COLO829 (cell line): Measurements from ENCODE around the gene ADAMTS16.
"Not testable (repeated sequence)": the region's sequence is repeated elsewhere in the genome, so short reads cannot be mapped to it uniquely, and the experiment has no call there.

Source experiments
- DNase-seq: peaks from one replicate; pipeline ENCODE4 v3.0.0; 2012; ENCODE audit warnings: low spot score

ADAMTS16 gene, protein sequence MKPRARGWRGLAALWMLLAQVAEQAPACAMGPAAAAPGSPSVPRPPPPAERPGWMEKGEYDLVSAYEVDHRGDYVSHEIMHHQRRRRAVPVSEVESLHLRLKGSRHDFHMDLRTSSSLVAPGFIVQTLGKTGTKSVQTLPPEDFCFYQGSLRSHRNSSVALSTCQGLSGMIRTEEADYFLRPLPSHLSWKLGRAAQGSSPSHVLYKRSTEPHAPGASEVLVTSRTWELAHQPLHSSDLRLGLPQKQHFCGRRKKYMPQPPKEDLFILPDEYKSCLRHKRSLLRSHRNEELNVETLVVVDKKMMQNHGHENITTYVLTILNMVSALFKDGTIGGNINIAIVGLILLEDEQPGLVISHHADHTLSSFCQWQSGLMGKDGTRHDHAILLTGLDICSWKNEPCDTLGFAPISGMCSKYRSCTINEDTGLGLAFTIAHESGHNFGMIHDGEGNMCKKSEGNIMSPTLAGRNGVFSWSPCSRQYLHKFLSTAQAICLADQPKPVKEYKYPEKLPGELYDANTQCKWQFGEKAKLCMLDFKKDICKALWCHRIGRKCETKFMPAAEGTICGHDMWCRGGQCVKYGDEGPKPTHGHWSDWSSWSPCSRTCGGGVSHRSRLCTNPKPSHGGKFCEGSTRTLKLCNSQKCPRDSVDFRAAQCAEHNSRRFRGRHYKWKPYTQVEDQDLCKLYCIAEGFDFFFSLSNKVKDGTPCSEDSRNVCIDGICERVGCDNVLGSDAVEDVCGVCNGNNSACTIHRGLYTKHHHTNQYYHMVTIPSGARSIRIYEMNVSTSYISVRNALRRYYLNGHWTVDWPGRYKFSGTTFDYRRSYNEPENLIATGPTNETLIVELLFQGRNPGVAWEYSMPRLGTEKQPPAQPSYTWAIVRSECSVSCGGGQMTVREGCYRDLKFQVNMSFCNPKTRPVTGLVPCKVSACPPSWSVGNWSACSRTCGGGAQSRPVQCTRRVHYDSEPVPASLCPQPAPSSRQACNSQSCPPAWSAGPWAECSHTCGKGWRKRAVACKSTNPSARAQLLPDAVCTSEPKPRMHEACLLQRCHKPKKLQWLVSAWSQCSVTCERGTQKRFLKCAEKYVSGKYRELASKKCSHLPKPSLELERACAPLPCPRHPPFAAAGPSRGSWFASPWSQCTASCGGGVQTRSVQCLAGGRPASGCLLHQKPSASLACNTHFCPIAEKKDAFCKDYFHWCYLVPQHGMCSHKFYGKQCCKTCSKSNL

DNA sequence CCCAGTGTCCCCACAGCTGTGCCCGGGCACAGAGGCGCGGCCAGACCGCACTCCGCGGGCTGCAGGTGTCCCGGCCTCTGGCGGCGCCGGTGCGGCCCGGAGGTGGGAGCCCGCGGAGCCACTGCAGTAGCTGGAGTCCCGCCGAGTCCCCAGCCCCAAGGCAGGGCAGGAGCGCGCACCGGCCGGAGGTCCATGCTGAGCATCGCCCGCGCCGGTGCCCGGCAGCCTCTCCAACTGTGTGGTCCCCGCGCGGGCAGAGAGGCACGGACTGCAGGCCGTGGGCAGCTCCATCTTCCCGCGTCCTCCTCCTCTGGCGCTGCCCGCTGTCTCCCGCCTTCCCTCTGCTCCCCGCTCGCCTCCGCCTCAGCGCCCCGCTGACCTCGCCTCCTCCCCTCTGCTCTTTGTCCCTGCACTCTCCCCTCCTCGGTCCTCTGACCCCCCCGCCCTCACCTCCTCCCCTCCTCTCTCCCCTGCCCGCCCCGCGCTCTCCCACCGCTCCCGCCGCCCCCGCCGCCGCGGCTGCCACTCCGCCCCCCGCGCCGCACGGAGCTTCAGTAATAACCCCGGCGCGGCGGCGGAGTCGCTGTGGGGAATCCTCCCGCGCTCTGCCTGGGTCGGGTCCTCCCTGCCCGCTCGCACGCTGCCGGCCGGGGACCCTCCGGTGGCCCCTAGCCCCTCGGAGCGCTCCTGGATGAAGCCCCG, at the start of gene ADAMTS16:
ADAMTS16 (plus strand) TSS at position 554 of the 702 bp plus-strand sequence; CDS start at position 692, 138 bp downstream.
- DNase-seq, result no peak

DNA sequence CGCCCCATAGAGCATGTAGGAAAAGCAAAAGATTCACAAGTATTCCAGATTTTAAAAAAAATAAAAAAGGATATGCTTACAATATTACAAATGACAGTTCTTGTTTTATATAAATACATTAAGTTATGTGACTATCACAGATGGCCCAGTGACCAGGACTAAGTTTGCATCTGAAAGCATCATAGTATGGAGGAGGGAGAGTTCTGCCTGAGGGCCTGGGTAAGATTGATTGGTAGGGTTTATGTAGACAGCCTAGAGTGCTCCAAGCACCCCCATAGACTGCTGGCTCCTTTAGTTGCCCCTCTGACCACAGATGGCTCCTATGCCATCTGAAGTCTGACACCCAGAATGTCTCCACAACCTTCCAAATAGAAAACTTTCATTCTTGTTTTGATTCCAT, 48.0 kb upstream of the ADAMTS16 start:
- no peak for DNase-seq

DNA sequence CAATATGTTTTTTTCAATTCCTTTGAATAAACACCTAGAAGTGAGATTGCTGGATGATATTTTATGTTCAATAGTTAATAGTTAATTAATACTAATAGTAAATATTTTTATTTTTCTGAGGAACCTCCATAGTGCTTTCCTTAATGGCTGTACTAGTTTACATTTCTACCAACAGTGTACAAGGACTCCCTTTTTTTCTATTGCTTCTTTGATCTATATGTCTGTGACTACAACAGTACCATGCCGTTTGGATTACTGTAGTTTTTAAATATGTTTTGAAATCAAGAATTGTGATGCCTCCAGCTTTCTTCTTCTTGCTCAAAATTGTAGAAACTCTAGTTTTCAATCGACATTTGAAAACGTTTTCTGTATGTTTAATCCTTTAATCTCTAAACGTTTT, 39.5 kb upstream of the ADAMTS16 start:
- no peak for DNase-seq

DNA sequence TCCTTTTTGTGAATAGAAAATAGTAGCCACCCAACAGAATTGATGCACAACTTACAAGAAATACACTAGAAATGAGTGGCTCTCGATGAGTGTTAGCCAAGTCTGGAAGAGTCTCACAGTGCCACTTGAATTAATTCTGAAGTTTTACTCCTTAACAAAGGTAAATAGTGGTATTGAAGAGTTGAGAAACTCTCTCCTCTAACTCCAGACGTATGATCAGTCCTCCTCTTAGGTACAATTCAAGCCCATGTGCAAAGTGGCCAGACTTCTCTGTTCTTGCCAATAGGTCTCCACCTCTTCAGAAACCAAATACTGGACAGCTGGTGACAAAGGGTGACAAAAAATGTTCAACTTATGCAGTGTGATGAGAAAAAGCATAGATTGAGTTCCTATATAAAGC, 38.5 kb upstream of the ADAMTS16 start:
- DNase-seq, result no peak

DNA sequence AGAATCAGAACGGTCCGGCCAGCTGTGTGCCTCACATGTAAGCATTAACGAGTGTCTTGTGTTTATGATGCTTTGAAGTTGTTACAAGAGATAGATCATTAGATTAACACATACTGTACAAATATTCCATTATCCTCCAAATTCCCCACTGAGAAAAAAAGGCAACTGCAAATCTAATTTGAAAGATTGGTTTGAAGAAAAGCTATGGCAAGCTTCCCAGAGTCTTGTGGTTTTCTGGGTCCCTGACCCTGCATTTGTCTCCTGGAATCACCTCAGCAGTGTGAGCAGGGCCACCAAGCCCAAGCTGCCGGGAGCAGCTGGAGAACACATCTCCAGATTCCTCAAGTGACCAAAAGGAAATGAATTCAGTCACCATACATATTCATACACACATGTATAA, 36.9 kb upstream of the ADAMTS16 start:
- no peak for DNase-seq

DNA sequence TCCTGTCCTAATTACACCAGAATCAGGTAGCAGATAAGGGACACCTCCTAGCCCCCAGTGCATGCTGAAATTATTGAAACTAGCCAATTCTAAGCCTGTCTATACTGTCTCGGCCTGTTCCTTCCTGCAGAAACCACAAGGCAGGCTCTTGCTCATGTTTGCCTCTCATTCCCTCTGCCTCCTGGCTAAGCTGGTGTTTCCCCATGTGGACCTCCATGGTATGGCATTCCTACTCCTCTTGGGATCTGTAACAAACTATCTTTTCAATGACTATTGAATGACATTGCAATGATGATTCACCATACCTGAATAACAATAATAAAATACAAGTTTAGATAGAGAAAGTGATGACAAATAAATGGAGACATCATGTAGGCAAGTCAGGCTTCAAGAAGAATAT, 35.6 kb upstream of the ADAMTS16 start:
- no peak for DNase-seq

DNA sequence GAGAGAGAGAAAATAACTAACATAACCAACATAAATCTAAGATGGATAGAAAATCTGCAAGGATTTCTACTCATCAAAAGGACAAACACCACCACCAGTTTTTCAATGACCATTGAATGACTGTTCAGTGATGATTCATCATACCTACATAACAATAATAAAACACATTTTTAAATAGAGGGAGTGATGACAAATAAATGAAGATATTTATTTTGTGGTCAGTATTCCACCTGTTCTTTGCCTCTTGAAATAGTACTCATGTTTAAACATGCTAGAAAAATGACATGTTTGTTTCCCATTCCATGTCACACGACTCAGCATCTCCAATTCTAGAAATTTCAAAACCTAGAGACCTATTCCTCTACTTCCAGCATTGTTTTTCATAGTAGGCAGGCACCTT, 34.6 kb upstream of the ADAMTS16 start:
- no peak for DNase-seq

DNA sequence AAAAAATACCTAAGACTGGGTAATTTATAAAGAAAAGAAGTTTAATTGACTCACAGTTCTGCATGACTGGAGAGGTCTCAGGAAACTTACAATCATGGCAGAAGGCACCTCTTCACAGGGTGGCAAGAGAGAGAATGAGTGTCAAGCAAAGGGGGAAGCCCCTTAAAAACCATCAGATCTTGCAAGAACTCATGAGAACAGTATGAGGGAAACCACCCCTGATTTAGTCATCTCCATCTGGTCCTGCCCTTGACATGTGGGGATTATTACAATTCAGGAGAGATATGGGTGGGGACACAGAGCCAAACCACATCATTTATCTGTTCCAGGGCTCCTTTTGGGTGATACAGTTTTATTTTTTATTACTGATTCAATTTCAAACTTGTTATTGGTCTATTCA, 23.2 kb upstream of the ADAMTS16 start:
- no peak for DNase-seq

DNA sequence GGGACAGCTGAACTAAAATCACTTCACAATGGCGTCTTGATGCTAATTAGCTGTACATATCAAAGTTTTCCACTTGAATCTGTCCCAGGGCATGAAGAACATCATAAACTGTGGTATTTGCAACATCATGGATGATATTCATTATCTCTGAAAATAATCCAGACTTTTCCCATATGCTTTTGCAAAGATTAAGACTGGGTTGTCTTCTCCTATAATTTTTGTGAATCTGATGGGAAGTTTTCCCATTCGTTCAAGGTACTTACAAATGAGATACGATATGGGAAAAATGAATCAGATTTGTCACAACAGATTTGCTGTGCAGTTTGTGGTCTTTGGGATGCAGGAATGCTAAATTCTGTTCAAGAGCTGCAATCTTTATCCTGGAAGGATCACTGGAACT, 17.4 kb upstream of the ADAMTS16 start:
- DNase-seq, result no peak

DNA sequence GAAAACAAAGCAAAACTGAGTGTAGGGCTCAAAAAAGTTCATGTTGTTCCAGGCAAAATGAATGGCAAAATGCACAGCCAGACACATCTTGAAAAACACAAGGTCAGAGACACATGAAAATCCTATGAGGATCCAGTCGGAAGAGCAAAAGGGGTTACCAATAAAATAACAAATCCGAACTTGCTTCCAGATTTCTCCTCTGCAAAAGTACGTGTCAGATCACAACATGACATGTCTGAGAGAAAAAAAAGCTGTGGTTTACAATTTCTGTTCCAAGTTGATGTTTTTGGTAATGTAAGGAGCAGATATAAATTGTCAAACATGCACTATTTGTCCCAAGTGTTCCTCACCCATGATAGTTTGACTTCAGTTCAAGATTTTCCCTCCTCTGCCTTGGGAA, 15.9 kb upstream of the ADAMTS16 start:
- DNase-seq, result no peak

DNA sequence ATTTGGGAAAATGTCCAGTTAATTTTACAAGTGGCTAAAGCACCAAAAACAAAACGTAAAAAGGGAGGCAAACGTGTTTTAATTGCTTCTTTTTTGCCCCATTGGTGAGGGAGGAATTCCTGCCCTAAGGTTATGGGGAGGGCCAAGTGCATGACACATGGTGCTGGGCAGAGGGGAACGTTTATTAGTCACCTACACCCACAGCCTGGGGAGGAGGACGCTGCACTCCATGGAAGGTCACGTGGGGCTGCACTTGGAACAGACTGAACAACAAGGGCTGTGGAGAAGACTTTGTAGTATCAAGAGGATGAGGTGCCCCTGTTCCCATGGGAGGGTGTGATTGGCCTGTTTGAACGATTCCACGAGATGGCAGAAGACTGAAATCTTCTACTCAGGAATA, 13.7 kb upstream of the ADAMTS16 start:
- peak; percentile 18 for DNase-seq

DNA sequence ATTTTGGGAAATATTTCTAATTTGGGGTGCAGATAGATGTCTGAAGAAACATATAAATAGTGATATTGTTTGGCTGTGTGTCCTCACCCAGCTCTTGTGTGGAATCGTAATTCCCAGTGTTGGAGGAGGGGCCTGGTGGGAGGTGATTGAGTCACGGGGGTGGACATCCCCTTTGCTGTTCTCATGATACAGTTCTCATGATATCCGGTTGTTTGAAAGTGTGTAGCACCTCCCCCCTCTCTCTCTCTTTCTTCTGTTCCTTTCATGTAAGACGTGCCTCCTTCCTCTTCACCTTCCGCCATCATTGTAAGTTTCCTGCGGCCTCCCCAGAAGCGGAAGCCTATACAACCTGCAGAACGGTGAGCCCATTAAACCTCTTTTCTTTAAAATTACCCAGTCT, 11.4 kb upstream of the ADAMTS16 start:
- no peak for DNase-seq

DNA sequence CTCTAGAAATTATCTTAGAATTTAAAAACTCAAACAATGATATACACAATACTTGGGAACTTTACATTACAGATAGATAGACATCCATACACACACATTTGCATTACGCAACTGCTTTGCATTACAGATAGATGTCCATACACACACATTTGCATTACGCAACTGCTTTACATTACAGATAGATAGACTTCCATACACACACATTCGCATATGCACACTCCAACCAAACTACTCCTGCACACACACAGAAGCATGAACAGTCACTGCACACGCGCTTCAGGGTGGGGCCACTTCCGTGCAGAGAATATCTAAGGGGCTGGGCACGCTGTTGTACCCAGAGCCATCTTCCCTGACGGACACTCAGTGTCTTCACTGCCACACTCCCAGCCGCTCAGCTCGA, 7.9 kb upstream of the ADAMTS16 start:
- no peak for DNase-seq

DNA sequence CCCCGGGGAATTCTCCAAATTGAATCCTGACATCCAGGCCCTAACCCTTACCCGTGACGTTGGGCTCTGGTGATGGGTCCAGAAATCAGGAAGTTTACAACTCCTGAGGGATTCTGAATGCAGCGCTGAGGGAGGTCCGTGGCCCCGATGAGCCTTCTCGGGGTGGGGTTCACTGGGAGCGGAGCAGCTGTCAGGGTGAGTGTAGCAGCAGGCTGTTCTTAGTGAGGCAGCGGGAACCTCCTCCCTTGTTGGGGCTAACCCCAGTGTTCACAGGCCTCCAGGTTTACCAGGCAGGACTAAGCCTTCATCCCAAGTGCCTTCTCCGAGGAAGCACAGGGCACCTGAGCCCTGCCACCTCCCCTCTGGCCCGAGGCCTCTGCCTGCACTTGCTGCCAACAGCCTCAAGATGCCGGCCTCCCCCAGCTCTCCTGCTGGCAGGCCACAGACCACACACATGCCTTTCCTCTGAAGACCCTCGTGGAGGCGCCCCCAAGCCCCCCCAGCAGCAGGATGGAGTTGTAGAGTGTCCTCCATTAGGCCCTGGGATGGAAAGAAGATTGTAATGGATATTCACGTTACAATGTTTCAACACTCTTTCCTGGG, 7.3 kb upstream of the ADAMTS16 start:
- DNase-seq, result no peak

DNA sequence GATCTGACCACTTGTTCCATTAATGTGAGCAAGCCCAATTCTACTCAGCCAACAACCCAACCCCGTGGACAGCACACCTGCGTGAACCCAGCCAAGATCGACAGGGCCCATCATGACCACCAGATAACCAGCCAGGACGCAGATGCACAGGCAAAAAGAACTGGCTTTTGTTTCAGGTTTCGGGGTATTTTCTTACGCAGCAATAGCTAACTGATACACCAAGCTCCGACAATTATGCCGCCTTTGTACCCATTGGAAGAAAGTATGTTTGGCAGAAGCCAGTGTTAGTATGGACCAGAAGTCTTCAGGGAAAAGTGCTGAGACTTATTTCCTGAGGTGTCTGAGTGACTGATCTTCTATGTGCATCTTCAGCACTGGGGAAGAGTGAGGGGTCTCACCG, 6.0 kb upstream of the ADAMTS16 start:
- DNase-seq, result no peak

DNA sequence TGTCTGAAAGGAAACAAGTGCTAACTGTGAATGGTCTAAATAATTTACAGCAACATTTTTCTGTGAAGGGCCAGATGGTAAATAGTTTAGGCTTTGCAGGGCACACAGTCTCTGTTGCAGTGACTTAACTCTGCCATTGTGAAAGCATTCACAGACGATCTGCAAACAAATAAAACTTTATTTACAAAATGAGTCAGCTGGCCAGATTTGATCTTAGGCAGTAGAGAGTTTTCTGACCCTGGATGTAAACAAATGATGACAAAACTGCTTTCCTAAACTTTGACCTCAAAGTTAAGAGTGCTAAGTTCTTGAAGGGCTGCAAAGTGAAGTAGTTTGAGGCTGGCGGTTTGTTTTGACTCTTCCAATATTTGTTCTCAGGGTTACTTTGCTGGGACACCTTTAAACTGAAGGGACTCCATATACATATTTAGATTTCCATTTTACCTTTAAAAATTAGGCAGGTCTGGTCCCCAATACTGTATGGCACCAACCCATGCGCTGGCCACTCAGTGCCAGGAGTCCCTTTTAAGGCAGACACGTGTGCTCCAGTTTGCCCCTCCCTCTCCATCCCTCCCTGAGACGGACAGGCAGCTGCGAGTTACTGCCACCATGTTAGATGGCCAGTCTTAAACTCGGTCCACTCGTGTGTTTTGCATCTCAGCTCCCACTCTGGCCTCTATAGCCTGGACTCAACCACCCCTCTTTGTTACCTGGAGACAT, 4.0 kb upstream of the ADAMTS16 start:
- no peak for DNase-seq

DNA sequence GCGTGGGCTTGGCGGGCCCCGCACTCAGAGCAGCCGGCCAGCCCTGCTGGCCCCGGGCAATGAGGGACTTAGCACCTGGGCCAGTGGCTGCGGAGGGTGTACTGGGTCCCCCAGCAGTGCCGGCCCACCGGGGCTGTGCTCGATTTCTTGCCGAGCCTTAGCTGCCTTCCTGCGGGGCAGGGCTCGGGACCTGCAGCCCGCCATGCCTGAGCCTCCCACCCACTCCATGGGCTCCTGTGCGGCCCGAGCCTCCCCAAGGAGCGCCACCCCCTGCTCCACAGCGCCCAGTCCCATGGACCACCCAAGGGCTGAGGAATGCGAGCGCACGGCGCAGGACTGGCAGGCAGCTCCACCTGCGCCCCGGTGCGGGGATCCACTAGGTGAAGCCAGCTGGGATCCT, 2.3 kb upstream of the ADAMTS16 start:
- not testable (repeated sequence) for DNase-seq

DNA sequence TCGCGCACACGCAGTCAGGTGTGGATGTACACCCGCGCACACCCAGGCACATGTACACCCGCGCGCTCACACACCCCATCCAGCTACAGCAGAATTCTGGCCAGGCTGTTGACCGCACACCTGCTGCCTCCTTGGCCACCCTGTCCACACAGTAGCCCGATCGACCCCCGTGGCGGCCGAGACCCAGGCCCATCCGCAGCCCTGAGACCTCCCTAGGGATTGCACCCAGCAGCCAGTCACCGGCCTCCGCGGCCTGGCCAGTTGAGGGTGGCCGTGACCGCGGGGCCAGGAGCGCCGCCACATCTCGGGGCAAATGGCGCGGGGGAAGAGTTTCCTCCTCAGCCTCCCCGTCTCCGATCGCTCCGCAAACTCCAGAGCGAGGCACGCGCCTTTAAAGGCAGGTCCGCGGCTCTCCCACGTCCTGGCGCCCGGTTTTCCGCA, 774 bp upstream of the ADAMTS16 start:
- DNase-seq, result no peak

DNA sequence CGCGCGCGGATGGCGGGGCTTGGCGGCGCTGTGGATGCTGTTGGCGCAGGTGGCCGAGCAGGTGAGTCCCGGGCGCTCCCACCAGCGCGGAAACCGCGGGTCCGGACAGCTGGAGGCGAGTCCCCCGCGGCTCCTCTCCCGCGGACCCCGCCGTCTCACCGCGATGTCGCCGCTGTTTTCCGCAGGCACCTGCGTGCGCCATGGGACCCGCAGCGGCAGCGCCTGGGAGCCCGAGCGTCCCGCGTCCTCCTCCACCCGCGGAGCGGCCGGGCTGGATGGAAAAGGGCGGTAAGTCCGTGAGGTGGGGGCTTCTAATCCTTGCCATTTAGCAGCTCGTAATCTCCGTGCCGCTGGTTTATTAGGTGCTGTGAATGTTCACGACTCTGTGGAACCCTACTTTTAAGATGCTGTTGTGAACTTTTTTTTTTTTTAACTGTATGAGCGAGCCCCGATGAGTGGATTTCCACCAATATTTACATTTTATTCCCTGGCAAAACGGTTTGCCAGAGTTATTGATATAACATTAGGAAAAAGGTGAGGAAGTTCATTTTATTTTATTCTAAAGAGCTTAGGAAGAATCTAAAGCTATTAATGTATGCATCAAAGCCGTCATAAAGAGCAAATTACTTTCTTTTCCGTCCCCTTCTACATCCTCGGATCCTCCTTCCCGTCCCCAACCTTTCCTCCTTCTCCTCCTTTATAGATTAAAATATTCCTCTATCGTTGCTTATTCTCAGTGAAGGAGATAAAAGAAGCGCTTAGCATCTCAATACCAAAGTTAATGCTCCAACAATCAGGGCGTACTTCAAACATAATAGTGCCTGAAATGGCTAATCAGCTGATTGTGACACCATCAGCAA, 579 bp downstream of the ADAMTS16 start:
- no peak for DNase-seq

DNA sequence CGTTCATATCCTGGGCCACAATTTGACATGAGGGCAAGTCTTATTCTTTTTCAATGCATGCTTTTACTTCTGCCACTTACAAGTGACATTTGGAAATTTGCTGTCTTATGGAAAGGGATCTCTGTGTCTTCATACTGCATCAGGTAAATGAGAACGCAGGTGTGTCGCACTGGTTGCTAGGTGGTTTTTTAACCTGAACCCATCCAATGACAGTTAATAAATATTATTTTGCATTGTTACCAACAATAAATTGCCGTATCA, 1.1 kb downstream of the ADAMTS16 start:
- no peak for DNase-seq
